CD14-positive monocyte (primary cell): ENCODE data around the gene CPSF3. TPM values are rescaled to one million over a fixed set of nuclear protein-coding genes. Genes with fewer than 3 reads are reported as not detected.
"Not testable (repeated sequence)": the region's sequence is repeated elsewhere in the genome, so short reads cannot be mapped to it uniquely, and the experiment has no call there.

Experiments used
- DNase-seq, 3 donors: peaks; one replicate each; pipeline ENCODE4 v3.0.0-alpha.2; 2011 to 2022
- H2AFZ ChIP-seq: 2 replicates; pipeline ENCODE4 v1.6.0; 2012; ENCODE audit warnings: mild to moderate bottlenecking, low read depth, low read length, inconsistent platforms; ENCODE audit not compliant: insufficient read depth, poor library complexity, severe bottlenecking
- H3K27ac ChIP-seq, 2 donors: 1 replicate in 1 of 2; 2 replicates in 1 of 2; pipeline ENCODE4 v1.5.1; 2012 to 2013; ENCODE audit warnings: low read length in 2 of 2, control low read depth in 1 of 2, inconsistent platforms in 1 of 2, low read depth in 1 of 2, mild to moderate bottlenecking in 1 of 2
- H3K27me3 ChIP-seq, 2 donors: one replicate each; pipeline versions ENCODE4 v1.6.0 to v1.6.1; 2011 to 2013; ENCODE audit warnings: low read length in 2 of 2; ENCODE audit not compliant: control insufficient read depth in 2 of 2, insufficient read depth in 2 of 2
- H3K36me3 ChIP-seq, 2 donors: replicated peaks in 1 of 2; 1 replicate in 1 of 2; 2 replicates in 1 of 2; pipeline versions ENCODE4 v1.5.1 to v1.6.1; 2012 to 2013; ENCODE audit warnings: low read length in 2 of 2, control low read depth in 1 of 2, inconsistent platforms in 1 of 2, mild to moderate bottlenecking in 1 of 2; ENCODE audit not compliant: insufficient read depth in 2 of 2, control insufficient read depth in 1 of 2
- H3K4me1 ChIP-seq, 2 donors: 1 replicate in 1 of 2; 2 replicates in 1 of 2; pipeline versions ENCODE4 v1.5.1 to v1.6.1; 2012 to 2013; ENCODE audit warnings: low read length in 2 of 2, control low read depth in 1 of 2, inconsistent platforms in 1 of 2, mild to moderate bottlenecking in 1 of 2, moderate library complexity in 1 of 2; ENCODE audit not compliant: insufficient read depth in 2 of 2, control insufficient read depth in 1 of 2
- H3K4me2 ChIP-seq: replicated peaks from 2 replicates; pipeline ENCODE3; 2012; ENCODE audit warnings: low read length, moderate library complexity, mild to moderate bottlenecking; ENCODE audit not compliant: poor library complexity, severe bottlenecking; ENCODE audit errors: extremely low read depth
- H3K4me3 ChIP-seq, 3 experiments: fragments of 200-600 bp in 1 of 3; sonication (generic) in 1 of 3; replicated peaks in 1 of 3; 1 replicate in 2 of 3; 2 replicates in 1 of 3; pipeline ENCODE4 v1.5.1; 2011 to 2013; ENCODE audit warnings: low read length in 3 of 3, mild to moderate bottlenecking in 3 of 3, control low read depth in 2 of 3, low read depth in 2 of 3, inconsistent platforms in 1 of 3, moderate library complexity in 1 of 3
- H3K79me2 ChIP-seq: 2 replicates; pipeline ENCODE4 v1.6.0; 2012; ENCODE audit warnings: mild to moderate bottlenecking, control low read depth, inconsistent platforms, low read length, moderate library complexity; ENCODE audit not compliant: insufficient read depth
- H3K9ac ChIP-seq: 2 replicates; pipeline ENCODE4 v1.6.0; 2017; ENCODE audit warnings: low read length, mild to moderate bottlenecking; ENCODE audit not compliant: insufficient read depth, poor library complexity, severe bottlenecking
- H3K9me3 ChIP-seq, 2 donors: replicated peaks in 1 of 2; 1 replicate in 1 of 2; 2 replicates in 1 of 2; pipeline versions ENCODE4 v1.5.1 to v1.6.1; 2012 to 2013; ENCODE audit warnings: low read length in 2 of 2, control low read depth in 1 of 2; ENCODE audit not compliant: control insufficient read depth in 1 of 2, insufficient read depth in 1 of 2
- H4K20me1 ChIP-seq: 2 replicates; pipeline ENCODE4 v1.6.0; 2012; ENCODE audit warnings: mild to moderate bottlenecking, low read length, control low read depth, moderate library complexity; ENCODE audit not compliant: insufficient read depth
- H3K27ac Mint-ChIP-seq, 7 donors: one replicate each; pipeline ENCODE4 v1.8.0; 2020; ENCODE audit warnings: mild to moderate bottlenecking in 7 of 7, mixed read lengths in 7 of 7, moderate library complexity in 6 of 7, inconsistent platforms in 2 of 7
- H3K27me3 Mint-ChIP-seq, 3 donors: one replicate each; pipeline ENCODE4 v1.8.0; 2021 to 2022; ENCODE audit warnings: low read depth in 3 of 3, mild to moderate bottlenecking in 3 of 3, mixed read lengths in 3 of 3, moderate library complexity in 3 of 3, inconsistent platforms in 1 of 3
- H3K36me3 Mint-ChIP-seq, 2 donors: one replicate each; pipeline ENCODE4 v1.8.0; 2020; ENCODE audit warnings: mixed read lengths in 2 of 2, inconsistent platforms in 1 of 2, mild to moderate bottlenecking in 1 of 2
- H3K4me1 Mint-ChIP-seq: one replicate; pipeline ENCODE4 v1.8.0; 2020; ENCODE audit warnings: mild to moderate bottlenecking, mixed read lengths
- H3K4me3 Mint-ChIP-seq, 2 donors: one replicate each; pipeline ENCODE4 v1.8.0; 2020; ENCODE audit warnings: mild to moderate bottlenecking in 2 of 2, mixed read lengths in 2 of 2, moderate library complexity in 1 of 2
- H3K9me3 Mint-ChIP-seq, 7 donors: one replicate each; pipeline ENCODE4 v1.8.0; 2020 to 2022; ENCODE audit warnings: mixed read lengths in 7 of 7, mild to moderate bottlenecking in 6 of 7, moderate library complexity in 6 of 7, inconsistent platforms in 2 of 7
- WGBS: methylation state at CpG from one replicate; pipeline ENCODE4 v1.1.5; 2013; ENCODE audit warnings: missing lambda C conversion rate; ENCODE audit not compliant: insufficient coverage; 5-methylcytosine and 5-hydroxymethylcytosine counted together
- intact Hi-C, 2 donors: fragments of 100-400 bp; cut with micrococcal nuclease; formaldehyde crosslinking; loops; one replicate each; pipeline versions ENCODE4 v1.15.0 to v1.15.1; 2023
- polyA plus RNA-seq, 3 donors: library from polyadenylated mRNA; depleted of rRNA in 1 of 3; unstranded in 2 of 3; stranded (reverse) in 1 of 3; fragments of 300-500 nt in 2 of 3; fragments of >200 nt in 1 of 3; fragmentation: Illumina TruSeq in 2 of 3; gene quantifications; 1 replicate in 2 of 3; 2 replicates in 1 of 3; pipeline ENCODE4 v1.2.3, GENCODE V29; 2012 to 2021
- TF ChIP-seq, protein P1 (sequence below): fragments of 200-600 bp; IDR thresholded peaks from one replicate; pipeline ENCODE4 v1.8.0; 2022; ENCODE audit warnings: antibody characterized with exemption, mild to moderate bottlenecking

Gene CPSF3
- polyA plus RNA-seq, 3 donors = 17.2 to 34.0 (median 26.6) TPM

GRCh38 chr2:9394816-9395215, 28.6 kb upstream of the CPSF3 start:
- no peak overlapping the region for H3K27ac Mint-ChIP-seq
- Histone ChIP-seq H3K9ac (no peak overlapping the region), H4K20me1 (no peaks in the 10 kb centered on the region), H2AFZ (no peak overlapping the region), H3K4me1 (no peaks in the 10 kb centered on the region), H3K27ac (no peak overlapping the region), H3K4me3 (no peak overlapping the region), H3K36me3 (no peaks in the 10 kb centered on the region), H3K4me2 (no peak overlapping the region), H3K79me2 (no peaks in the 10 kb centered on the region), H3K9me3 (no peaks in the 10 kb centered on the region), H3K27me3 (no peaks in the 10 kb centered on the region)
- H3K9me3 Mint-ChIP-seq = peaks cover 0 to 2% (median 0%) of the 10 kb centered on the region in 7 donors
- peaks cover 0 to 3% (median 0%) of the 10 kb centered on the region in 3 donors for H3K27me3 Mint-ChIP-seq
- no peak for DNase-seq
- peaks cover 0 to 3% of the 10 kb centered on the region in 2 donors for H3K36me3 Mint-ChIP-seq
- TF ChIP-seq, protein P1, sequence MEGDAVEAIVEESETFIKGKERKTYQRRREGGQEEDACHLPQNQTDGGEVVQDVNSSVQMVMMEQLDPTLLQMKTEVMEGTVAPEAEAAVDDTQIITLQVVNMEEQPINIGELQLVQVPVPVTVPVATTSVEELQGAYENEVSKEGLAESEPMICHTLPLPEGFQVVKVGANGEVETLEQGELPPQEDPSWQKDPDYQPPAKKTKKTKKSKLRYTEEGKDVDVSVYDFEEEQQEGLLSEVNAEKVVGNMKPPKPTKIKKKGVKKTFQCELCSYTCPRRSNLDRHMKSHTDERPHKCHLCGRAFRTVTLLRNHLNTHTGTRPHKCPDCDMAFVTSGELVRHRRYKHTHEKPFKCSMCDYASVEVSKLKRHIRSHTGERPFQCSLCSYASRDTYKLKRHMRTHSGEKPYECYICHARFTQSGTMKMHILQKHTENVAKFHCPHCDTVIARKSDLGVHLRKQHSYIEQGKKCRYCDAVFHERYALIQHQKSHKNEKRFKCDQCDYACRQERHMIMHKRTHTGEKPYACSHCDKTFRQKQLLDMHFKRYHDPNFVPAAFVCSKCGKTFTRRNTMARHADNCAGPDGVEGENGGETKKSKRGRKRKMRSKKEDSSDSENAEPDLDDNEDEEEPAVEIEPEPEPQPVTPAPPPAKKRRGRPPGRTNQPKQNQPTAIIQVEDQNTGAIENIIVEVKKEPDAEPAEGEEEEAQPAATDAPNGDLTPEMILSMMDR = no peak
- H3K4me1 Mint-ChIP-seq = no peaks in the 10 kb centered on the region
- no peak overlapping the region for H3K4me3 Mint-ChIP-seq
- WGBS = 96% methylated on average over 15 of the region's 15 CpGs
- intact Hi-C loops = no loop called here

DNA sequence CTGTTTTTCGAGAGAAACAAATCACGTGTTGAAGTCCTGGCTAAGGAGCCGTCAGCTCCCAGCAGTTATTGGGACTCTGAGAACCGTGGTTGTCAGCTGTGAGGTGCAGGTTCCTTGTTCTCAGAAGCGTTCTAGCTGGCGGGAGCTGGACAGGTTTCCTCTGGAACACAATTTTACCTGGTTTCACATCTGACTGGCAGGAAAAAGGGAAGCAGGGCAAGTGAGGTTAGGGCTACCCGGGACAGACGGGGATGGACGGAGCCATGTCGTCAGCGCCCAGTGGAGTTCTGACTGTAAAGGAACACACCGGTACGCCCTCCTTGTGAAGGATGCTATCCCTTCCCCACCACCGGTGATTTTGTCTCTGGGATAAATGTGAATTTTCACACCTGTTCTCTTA, 26.3 kb upstream of the CPSF3 start:
- H3K4me1 Mint-ChIP-seq = no peaks in the 10 kb centered on the region
- Histone ChIP-seq H3K9ac (no peak overlapping the region), H3K79me2 (no peaks in the 10 kb centered on the region), H3K4me2 (no peak overlapping the region), H2AFZ (no peak overlapping the region), H3K4me3 (no peak overlapping the region), H4K20me1 (no peaks in the 10 kb centered on the region), H3K4me1 (no peaks in the 10 kb centered on the region), H3K27ac (no peak overlapping the region), H3K9me3 (no peaks in the 10 kb centered on the region), H3K36me3 (no peaks in the 10 kb centered on the region), H3K27me3 (no peaks in the 10 kb centered on the region)
- intact Hi-C loops = no loop called here
- peak overlapping the region in 1 of 7 donors; percentile 10 for H3K27ac Mint-ChIP-seq
- no peaks in the 10 kb centered on the region for H3K36me3 Mint-ChIP-seq
- H3K27me3 Mint-ChIP-seq = peaks cover 0 to 4% (median 2%) of the 10 kb centered on the region in 3 donors
- H3K4me3 Mint-ChIP-seq = no peak overlapping the region
- WGBS = 97% methylated on average over 10 of the region's 14 CpGs
- TF ChIP-seq, protein P1 = no peak
- peaks cover 0 to 2% (median 0%) of the 10 kb centered on the region in 7 donors for H3K9me3 Mint-ChIP-seq
- no peak for DNase-seq

- H4K20me1 ChIP-seq, H3K27me3 Mint-ChIP-seq, H3K27ac ChIP-seq, H3K9me3 ChIP-seq, intact Hi-C loops, H3K4me2 ChIP-seq, DNase-seq, H2AFZ ChIP-seq, H3K4me1 Mint-ChIP-seq, H3K27me3 ChIP-seq, H3K4me3 Mint-ChIP-seq, H3K79me2 ChIP-seq, H3K36me3 ChIP-seq, H3K9me3 Mint-ChIP-seq, H3K27ac Mint-ChIP-seq, H3K4me3 ChIP-seq, H3K9ac ChIP-seq, H3K4me1 ChIP-seq, H3K36me3 Mint-ChIP-seq: not testable (repeated sequence)
- 90% methylated on average over 11 of the region's 11 CpGs for WGBS
Observed at GRCh38 chr2:9398251-9398650, 25.2 kb upstream of the CPSF3 start.
